ENCODE measurements around the gene ZNF74.
"Not testable (repeated sequence)": the region's sequence is repeated elsewhere in the genome, so short reads cannot be mapped to it uniquely, and the experiment has no call there.

ZNF74 gene

GRCh38 chr22:20376281-20376680 lies 17.7 kb upstream of the ZNF74 start:
- DNase-seq (ENCODE audit: low read depth, low spot score), result not testable (repeated sequence)

- not testable (repeated sequence) for DNase-seq (ENCODE audit: low read depth, low spot score)
Measured at GRCh38 chr22:20376983-20377382, 17.0 kb upstream of the ZNF74 start.

GRCh38 chr22:20378110-20378509 lies 15.8 kb upstream of the ZNF74 start:
- no peak for DNase-seq (ENCODE audit: low read depth, low spot score)

- DNase-seq (ENCODE audit: low read depth, low spot score), result not testable (repeated sequence)
Measured at GRCh38 chr22:20378684-20379083, 15.3 kb upstream of the ZNF74 start.

- DNase-seq (ENCODE audit: low read depth, low spot score), result no peak
Measured at GRCh38 chr22:20380486-20380885, 13.5 kb upstream of the ZNF74 start.

- DNase-seq (ENCODE audit: low read depth, low spot score), result no peak
Measured at GRCh38 chr22:20383538-20383937, 10.4 kb upstream of the ZNF74 start.

GRCh38 chr22:20384171-20384570 lies 9.8 kb upstream of the ZNF74 start:
- DNase-seq (ENCODE audit: low read depth, low spot score), result no peak

GRCh38 chr22:20384865-20385264 lies 9.1 kb upstream of the ZNF74 start:
- no peak for DNase-seq (ENCODE audit: low read depth, low spot score)

- DNase-seq (ENCODE audit: low read depth, low spot score), result no peak
Measured at GRCh38 chr22:20386336-20386735, 7.6 kb upstream of the ZNF74 start.

- no peak for DNase-seq (ENCODE audit: low read depth, low spot score)
Measured at GRCh38 chr22:20386972-20387371, 7.0 kb upstream of the ZNF74 start.

GRCh38 chr22:20388200-20388599 lies 5.8 kb upstream of the ZNF74 start:
- DNase-seq (ENCODE audit: low read depth, low spot score), result no peak

GRCh38 chr22:20389288-20389687 lies 4.7 kb upstream of the ZNF74 start:
- DNase-seq (ENCODE audit: low read depth, low spot score), result no peak

- no peak for DNase-seq (ENCODE audit: low read depth, low spot score)
Measured at GRCh38 chr22:20390394-20390907, 3.5 kb upstream of the ZNF74 start.

GRCh38 chr22:20391222-20391621 lies 2.7 kb upstream of the ZNF74 start:
- no peak for DNase-seq (ENCODE audit: low read depth, low spot score)

GRCh38 chr22:20392365-20392881 lies 1.5 kb upstream of the ZNF74 start:
- DNase-seq (ENCODE audit: low read depth, low spot score), result not testable (repeated sequence)

- DNase-seq (ENCODE audit: low read depth, low spot score), result no peak
Measured at GRCh38 chr22:20392983-20393704, 807 bp upstream of the ZNF74 start.

GRCh38 chr22:20395181-20395906 lies 1.4 kb downstream of the ZNF74 start:
- no peak for DNase-seq (ENCODE audit: low read depth, low spot score)

- DNase-seq (ENCODE audit: low read depth, low spot score), result no peak
Measured at GRCh38 chr22:20395907-20396287, 1.9 kb downstream of the ZNF74 start.

GRCh38 chr22:20396639-20397038 lies 2.7 kb downstream of the ZNF74 start:
- no peak for DNase-seq (ENCODE audit: low read depth, low spot score)

GRCh38 chr22:20397498-20397897 lies 3.5 kb downstream of the ZNF74 start:
- no peak for DNase-seq (ENCODE audit: low read depth, low spot score)

GRCh38 chr22:20398420-20398819 lies 4.5 kb downstream of the ZNF74 start:
- no peak for DNase-seq (ENCODE audit: low read depth, low spot score)

GRCh38 chr22:20399866-20400605 lies 6.1 kb downstream of the ZNF74 start:
- DNase-seq (ENCODE audit: low read depth, low spot score), result no peak

Data from activated CD4-positive, CD25-positive, alpha-beta regulatory T cell treated with anti-CD3 and anti-CD28 coated beads, Interleukin-2, amount 50 U/mL, for 16 hours (primary cell).